ENCODE measurements around the gene SPCS3.

The SPCS3 gene

GRCh38 chr4:176350671-176351070 is 30.9 kb downstream of the SPCS3 start:
- no peak for DNase-seq

- no peak for DNase-seq
These were observed 35.1 kb downstream of the SPCS3 start for GRCh38 chr4:176354884-176355283.

- DNase-seq = no peak
These were observed 37.8 kb downstream of the SPCS3 start for GRCh38 chr4:176357359-176358082.

- DNase-seq = no peak
These were observed 38.3 kb downstream of the SPCS3 start for GRCh38 chr4:176358083-176358469.

GRCh38 chr4:176359590-176359989 is 39.8 kb downstream of the SPCS3 start:
- no peak for DNase-seq

- DNase-seq = no peak
These were observed 40.7 kb downstream of the SPCS3 start for GRCh38 chr4:176360446-176360845.

- DNase-seq = no peak
These were observed 43.3 kb downstream of the SPCS3 start for GRCh38 chr4:176363072-176363471.

GRCh38 chr4:176367771-176368465 is 48.2 kb downstream of the SPCS3 start:
- no peak for DNase-seq

- peak; percentile 1 to 11 for DNase-seq
These were observed 56.4 kb downstream of the SPCS3 start for GRCh38 chr4:176376032-176376614.

GRCh38 chr4:176377780-176378179 is 58.0 kb downstream of the SPCS3 start:
- DNase-seq = peak; percentile 11 to 17

- DNase-seq = no peak
These were observed 60.8 kb downstream of the SPCS3 start for GRCh38 chr4:176380352-176381157.
